HG03103 (cell line): ENCODE results near the gene AP1M2.

Experiments used
- ATAC-seq: cut with Tn5 transposase; IDR thresholded peaks from one replicate; pipeline ENCODE4 v1.9.1; 2021; ENCODE audit warnings: low read depth; ENCODE audit not compliant: unreplicated experiment

AP1M2 gene

GRCh38 chr19:10587022-10587838, at the start of gene AP1M2:
Gene AP1M2 (minus strand): TSS chr19:10587312. CDS start chr19:10587231, 81 bp downstream.
- ATAC-seq = no peak

- no peak for ATAC-seq
Measured at GRCh38 chr19:10636304-10636972, 49.3 kb upstream of the AP1M2 start.

GRCh38 chr19:10634963-10635362, 47.9 kb upstream of the AP1M2 start:
- ATAC-seq = no peak

- ATAC-seq = no peak
Measured at GRCh38 chr19:10634430-10634829, 47.3 kb upstream of the AP1M2 start.

GRCh38 chr19:10631874-10632273, 44.8 kb upstream of the AP1M2 start:
- no peak for ATAC-seq

- no peak for ATAC-seq
Measured at GRCh38 chr19:10625762-10626138, 38.6 kb upstream of the AP1M2 start.

GRCh38 chr19:10625003-10625761, 38.1 kb upstream of the AP1M2 start, which contains the start of gene SLC44A2:
Gene SLC44A2 (plus strand): TSS chr19:10625553. CDS start chr19:10625634, 81 bp downstream.
- ATAC-seq = no peak

GRCh38 chr19:10624585-10624984, 37.5 kb upstream of the AP1M2 start:
- ATAC-seq = no peak

- ATAC-seq = no peak
Measured at GRCh38 chr19:10621966-10622365, 34.9 kb upstream of the AP1M2 start.

GRCh38 chr19:10620786-10621185, 33.7 kb upstream of the AP1M2 start:
- no peak for ATAC-seq

GRCh38 chr19:10618846-10619245, 31.7 kb upstream of the AP1M2 start:
- no peak for ATAC-seq

- no peak for ATAC-seq
Measured at GRCh38 chr19:10617409-10618121, 30.5 kb upstream of the AP1M2 start.

- no peak for ATAC-seq
Measured at GRCh38 chr19:10615429-10616023, 28.4 kb upstream of the AP1M2 start.

- no peak for ATAC-seq
Measured at GRCh38 chr19:10612499-10613119, 25.5 kb upstream of the AP1M2 start.

- no peak for ATAC-seq
Measured at GRCh38 chr19:10611907-10612306, 24.8 kb upstream of the AP1M2 start.

- ATAC-seq = no peak
Measured at GRCh38 chr19:10604460-10604980, 17.4 kb upstream of the AP1M2 start.

GRCh38 chr19:10603873-10604459, 16.9 kb upstream of the AP1M2 start:
- ATAC-seq = no peak

GRCh38 chr19:10603084-10603872, 16.2 kb upstream of the AP1M2 start:
- ATAC-seq = no peak
